Breast epithelium (tissue), 3 donors: ENCODE measurements around the gene SDCBP2.

Experiments used
- CTCF ChIP-seq, 3 donors: fragments of 450-650 bp; IDR thresholded peaks; one replicate each; pipeline ENCODE4 v1.5.1; 2016 to 2017; ENCODE audit warnings: antibody characterized with exemption in 3 of 3, mild to moderate bottlenecking in 3 of 3, moderate library complexity in 3 of 3
- POLR2A ChIP-seq: fragments of 450-650 bp; IDR thresholded peaks from one replicate; pipeline ENCODE4 v1.6.1; 2016; ENCODE audit warnings: antibody characterized with exemption, mild to moderate bottlenecking, moderate library complexity
- POLR2AphosphoS5 ChIP-seq, 3 donors: sonication (generic); formaldehyde crosslinking; IDR thresholded peaks; one replicate each; pipeline ENCODE4 v1.6.1; 2017; ENCODE audit warnings: antibody characterized with exemption in 3 of 3

- TF ChIP-seq CTCF (IDR thresholded peaks at IDR 0.05) (no peak), POLR2A (no peak), POLR2AphosphoS5 (IDR thresholded peaks at IDR 0.05) (no peak)
These were observed 56.4 kb downstream of the SDCBP2 start for GRCh38 chr20:1272368-1273100.
